ENCODE data around the gene RFT1.
A peak's percentile ranks its signal among the peaks of the same experiment; 100 is the strongest.

The RFT1 gene

GRCh38 chr3:53085476-53085875 lies 44.8 kb downstream of the RFT1 start:
- H3K9me3 ChIP-seq (ENCODE audit: control insufficient read depth, low read length): no peaks in the 10 kb centered on the region
- no peak overlapping the region for H3K4me2 ChIP-seq (ENCODE audit: low read length, poor library complexity, severe bottlenecking)
- no peak overlapping the region for H2AK5ac ChIP-seq (ENCODE audit: low read length, severe bottlenecking)
- H3K79me1 ChIP-seq (replicated peaks; ENCODE audit: low read length, poor library complexity, severe bottlenecking): no peaks in the 10 kb centered on the region
- H3K4ac ChIP-seq (ENCODE audit: low read depth in 1 of 2, low read length in 2 of 2): no peak overlapping the region
- WGBS: 83% methylated on average over 5 of the region's 10 CpGs
- H3K23ac ChIP-seq (ENCODE audit: low read length in 2 of 2): no peak overlapping the region
- H2BK120ac ChIP-seq (ENCODE audit: low read depth, low read length): no peak overlapping the region
- H3K36me3 ChIP-seq (ENCODE audit: control insufficient read depth in 1 of 2, insufficient read depth in 2 of 2, low read depth in 1 of 2, low read length in 2 of 2): peaks cover 9 to 20% of the 10 kb centered on the region in 2 experiments
- no peak overlapping the region for H2BK5ac ChIP-seq (ENCODE audit: low read depth, low read length, poor library complexity, severe bottlenecking)
- peaks cover 24% of the 10 kb centered on the region for H3K4me1 ChIP-seq (ENCODE audit: control insufficient read depth, insufficient read depth, low read depth, low read length)
- H2AFZ ChIP-seq (ENCODE audit: low read depth, low read length): no peak overlapping the region
- no peak for DNase-seq
- H3K14ac ChIP-seq (ENCODE audit: low read length in 2 of 2): no peak overlapping the region
- H3K4me3 ChIP-seq (ENCODE audit: insufficient read depth in 1 of 2, low read depth in 1 of 2, low read length in 2 of 2): no peak overlapping the region
- H4K8ac ChIP-seq (ENCODE audit: low read length): no peak overlapping the region
- no peak overlapping the region for H3K27ac ChIP-seq (ENCODE audit: low read length, poor library complexity, severe bottlenecking)
- no peak overlapping the region for H2BK12ac ChIP-seq (ENCODE audit: low read length in 2 of 2)
- H2BK15ac ChIP-seq (ENCODE audit: low read depth, poor library complexity, severe bottlenecking): no peak overlapping the region
- no peak overlapping the region for H4K91ac ChIP-seq (ENCODE audit: low read length)
- H3K9ac ChIP-seq (ENCODE audit: low read length): no peak overlapping the region
- H3K27me3 ChIP-seq (ENCODE audit: control insufficient read depth in 1 of 2, insufficient read depth in 1 of 2, low read length in 2 of 2): peaks cover 0 to 3% of the 10 kb centered on the region in 2 experiments
- no peak overlapping the region for H3K18ac ChIP-seq (ENCODE audit: low read depth in 1 of 2, low read length in 2 of 2)

- H3K4me3 ChIP-seq (ENCODE audit: insufficient read depth in 1 of 2, low read depth in 1 of 2, low read length in 2 of 2): no peak overlapping the region
- H3K27me3 ChIP-seq (ENCODE audit: control insufficient read depth in 1 of 2, insufficient read depth in 1 of 2, low read length in 2 of 2): peaks cover 0 to 4% of the 10 kb centered on the region in 2 experiments
- H3K9ac ChIP-seq (ENCODE audit: low read length): peak overlapping the region; percentile 39
- no peaks in the 10 kb centered on the region for H3K9me3 ChIP-seq (ENCODE audit: control insufficient read depth, low read length)
- no peak overlapping the region for H3K4me2 ChIP-seq (ENCODE audit: low read length, poor library complexity, severe bottlenecking)
- peaks cover 16% of the 10 kb centered on the region for H3K4me1 ChIP-seq (ENCODE audit: control insufficient read depth, insufficient read depth, low read depth, low read length)
- H2AK5ac ChIP-seq (ENCODE audit: low read length, severe bottlenecking): no peak overlapping the region
- H3K18ac ChIP-seq (ENCODE audit: low read depth in 1 of 2, low read length in 2 of 2): no peak overlapping the region
- no peak overlapping the region for H2BK12ac ChIP-seq (ENCODE audit: low read length in 2 of 2)
- peak overlapping the region in 1 of 2 experiments; percentile 37 for H3K23ac ChIP-seq (ENCODE audit: low read length in 2 of 2)
- H2BK15ac ChIP-seq (ENCODE audit: low read depth, poor library complexity, severe bottlenecking): no peak overlapping the region
- H2BK120ac ChIP-seq (ENCODE audit: low read depth, low read length): no peak overlapping the region
- 71% methylated on average over 12 of the region's 12 CpGs for WGBS
- DNase-seq: no peak
- H2BK5ac ChIP-seq (ENCODE audit: low read depth, low read length, poor library complexity, severe bottlenecking): no peak overlapping the region
- H3K4ac ChIP-seq (ENCODE audit: low read depth in 1 of 2, low read length in 2 of 2): no peak overlapping the region
- no peak overlapping the region for H2AFZ ChIP-seq (ENCODE audit: low read depth, low read length)
- H3K27ac ChIP-seq (ENCODE audit: low read length, poor library complexity, severe bottlenecking): no peak overlapping the region
- H4K91ac ChIP-seq (ENCODE audit: low read length): no peak overlapping the region
- H4K8ac ChIP-seq (ENCODE audit: low read length): no peak overlapping the region
- H3K79me1 ChIP-seq (replicated peaks; ENCODE audit: low read length, poor library complexity, severe bottlenecking): no peaks in the 10 kb centered on the region
- peaks cover 1 to 10% of the 10 kb centered on the region in 2 experiments for H3K36me3 ChIP-seq (ENCODE audit: control insufficient read depth in 1 of 2, insufficient read depth in 2 of 2, low read depth in 1 of 2, low read length in 2 of 2)
- H3K14ac ChIP-seq (ENCODE audit: low read length in 2 of 2): no peak overlapping the region
These were observed 45.8 kb downstream of the RFT1 start for GRCh38 chr3:53084310-53085001.

GRCh38 chr3:53083949-53084309 lies 46.3 kb downstream of the RFT1 start:
- Histone ChIP-seq H3K4me2 (ENCODE audit: low read length, poor library complexity, severe bottlenecking) (no peak overlapping the region), H2BK15ac (ENCODE audit: low read depth, poor library complexity, severe bottlenecking) (no peak overlapping the region), H2AK5ac (ENCODE audit: low read length, severe bottlenecking) (no peak overlapping the region), H3K4me3 (ENCODE audit: insufficient read depth in 1 of 2, low read depth in 1 of 2, low read length in 2 of 2) (no peak overlapping the region), H3K4me1 (ENCODE audit: control insufficient read depth, insufficient read depth, low read depth, low read length) (peaks cover 14% of the 10 kb centered on the region), H2BK12ac (ENCODE audit: low read length in 2 of 2) (no peak overlapping the region), H2BK5ac (ENCODE audit: low read depth, low read length, poor library complexity, severe bottlenecking) (no peak overlapping the region), H3K4ac (ENCODE audit: low read depth in 1 of 2, low read length in 2 of 2) (no peak overlapping the region), H3K9me3 (ENCODE audit: control insufficient read depth, low read length) (no peaks in the 10 kb centered on the region), H3K18ac (ENCODE audit: low read depth in 1 of 2, low read length in 2 of 2) (no peak overlapping the region), H3K14ac (ENCODE audit: low read length in 2 of 2) (no peak overlapping the region), H3K79me1 (replicated peaks; ENCODE audit: low read length, poor library complexity, severe bottlenecking) (no peaks in the 10 kb centered on the region), H4K91ac (ENCODE audit: low read length) (no peak overlapping the region), H3K36me3 (ENCODE audit: control insufficient read depth in 1 of 2, insufficient read depth in 2 of 2, low read depth in 1 of 2, low read length in 2 of 2) (peaks cover 0 to 5% of the 10 kb centered on the region in 2 experiments), H3K23ac (ENCODE audit: low read length in 2 of 2) (no peak overlapping the region), H2AFZ (ENCODE audit: low read depth, low read length) (no peak overlapping the region), H3K9ac (ENCODE audit: low read length) (peak overlapping the region; percentile 39), H4K8ac (ENCODE audit: low read length) (no peak overlapping the region), H2BK120ac (ENCODE audit: low read depth, low read length) (no peak overlapping the region), H3K27me3 (ENCODE audit: control insufficient read depth in 1 of 2, insufficient read depth in 1 of 2, low read length in 2 of 2) (peaks cover 0 to 4% of the 10 kb centered on the region in 2 experiments), H3K27ac (ENCODE audit: low read length, poor library complexity, severe bottlenecking) (no peak overlapping the region)
- 74% methylated on average over 3 of the region's 3 CpGs for WGBS
- DNase-seq: no peak

- Histone ChIP-seq H3K4me2 (ENCODE audit: low read length, poor library complexity, severe bottlenecking) (no peak overlapping the region), H2BK120ac (ENCODE audit: low read depth, low read length) (no peak overlapping the region), H2AK5ac (ENCODE audit: low read length, severe bottlenecking) (no peak overlapping the region), H3K4me1 (ENCODE audit: control insufficient read depth, insufficient read depth, low read depth, low read length) (peaks cover 14% of the 10 kb centered on the region), H2BK12ac (ENCODE audit: low read length in 2 of 2) (peak overlapping the region in 1 of 2 experiments; percentile 26), H3K79me1 (replicated peaks; ENCODE audit: low read length, poor library complexity, severe bottlenecking) (no peaks in the 10 kb centered on the region), H3K27ac (ENCODE audit: low read length, poor library complexity, severe bottlenecking) (no peak overlapping the region), H3K23ac (ENCODE audit: low read length in 2 of 2) (no peak overlapping the region), H4K8ac (ENCODE audit: low read length) (no peak overlapping the region), H3K18ac (ENCODE audit: low read depth in 1 of 2, low read length in 2 of 2) (no peak overlapping the region), H2BK5ac (ENCODE audit: low read depth, low read length, poor library complexity, severe bottlenecking) (no peak overlapping the region), H2BK15ac (ENCODE audit: low read depth, poor library complexity, severe bottlenecking) (no peak overlapping the region), H3K9ac (ENCODE audit: low read length) (peak overlapping the region; percentile 39), H4K91ac (ENCODE audit: low read length) (no peak overlapping the region), H2AFZ (ENCODE audit: low read depth, low read length) (no peak overlapping the region), H3K36me3 (ENCODE audit: control insufficient read depth in 1 of 2, insufficient read depth in 2 of 2, low read depth in 1 of 2, low read length in 2 of 2) (peaks cover 0 to 5% of the 10 kb centered on the region in 2 experiments), H3K4me3 (ENCODE audit: insufficient read depth in 1 of 2, low read depth in 1 of 2, low read length in 2 of 2) (no peak overlapping the region), H3K4ac (ENCODE audit: low read depth in 1 of 2, low read length in 2 of 2) (no peak overlapping the region), H3K14ac (ENCODE audit: low read length in 2 of 2) (peak overlapping the region in 1 of 2 experiments; percentile 55), H3K27me3 (ENCODE audit: control insufficient read depth in 1 of 2, insufficient read depth in 1 of 2, low read length in 2 of 2) (peaks cover 0 to 4% of the 10 kb centered on the region in 2 experiments), H3K9me3 (ENCODE audit: control insufficient read depth, low read length) (no peaks in the 10 kb centered on the region)
- WGBS: 70% methylated on average over 8 of the region's 8 CpGs
- DNase-seq: peak; percentile 39
These were observed 46.7 kb downstream of the RFT1 start for GRCh38 chr3:53083521-53083920.

Data from mesenchymal stem cell (in vitro differentiated cells and primary cell).